Glutamatergic neuron (in vitro differentiated cells): ENCODE measurements around the gene GLRB. TPM values are rescaled to one million over a fixed set of nuclear protein-coding genes. Genes with fewer than 3 reads are reported as not detected.
"Not testable (repeated sequence)": the region's sequence is repeated elsewhere in the genome, so short reads cannot be mapped to it uniquely, and the experiment has no call there.

ENCODE experiments used
- DNase-seq: peaks from one replicate; pipeline ENCODE4 v3.0.0; 2022
- H3K27ac Mint-ChIP-seq: one replicate; pipeline ENCODE4 v1.8.0; 2020; ENCODE audit warnings: mild to moderate bottlenecking, mixed read lengths, inconsistent platforms; ENCODE audit not compliant: unreplicated experiment
- H3K27me3 Mint-ChIP-seq: one replicate; pipeline ENCODE4 v1.8.0; 2020; ENCODE audit warnings: mild to moderate bottlenecking, moderate library complexity, mixed read lengths, inconsistent platforms; ENCODE audit not compliant: unreplicated experiment
- H3K36me3 Mint-ChIP-seq: one replicate; pipeline ENCODE4 v1.8.0; 2020; ENCODE audit warnings: mild to moderate bottlenecking, mixed read lengths, inconsistent platforms; ENCODE audit not compliant: unreplicated experiment
- H3K4me1 Mint-ChIP-seq: one replicate; pipeline ENCODE4 v1.8.0; 2020; ENCODE audit warnings: mild to moderate bottlenecking, low read depth, mixed read lengths, inconsistent platforms; ENCODE audit not compliant: unreplicated experiment
- H3K4me3 Mint-ChIP-seq: one replicate; pipeline ENCODE4 v1.8.0; 2020; ENCODE audit warnings: mild to moderate bottlenecking, mixed read lengths, inconsistent platforms; ENCODE audit not compliant: unreplicated experiment
- H3K9me3 Mint-ChIP-seq: one replicate; pipeline ENCODE4 v1.8.0; 2020; ENCODE audit warnings: mild to moderate bottlenecking, moderate library complexity, mixed read lengths, inconsistent platforms; ENCODE audit not compliant: unreplicated experiment
- CTCF ChIP-seq: fragments of 200-600 bp; sonication (generic); IDR thresholded peaks from one replicate; pipeline ENCODE4 v1.5.0; 2021; ENCODE audit not compliant: partially characterized antibody, unreplicated experiment
- total RNA-seq: library from RNA; stranded (reverse); fragmentation: NEBNext Ultra II Directional; extraction: Animal tissue kit (Norgen Biotek cat#: 25700); gene quantifications from one replicate; pipeline ENCODE4 v1.2.1, GENCODE V29; 2021; ENCODE audit not compliant: unreplicated experiment

GLRB gene
- total RNA-seq, 1 donor from 2014 or later: 2.0 TPM

GRCh38 chr4:157048248-157048647, 27.7 kb upstream of the GLRB start:
- Mint-ChIP-seq H3K4me3 (no peak overlapping the region), H3K9me3 (peaks cover 2% of the 10 kb centered on the region), H3K27me3 (no peaks in the 10 kb centered on the region), H3K36me3 (no peaks in the 10 kb centered on the region), H3K4me1 (no peaks in the 10 kb centered on the region), H3K27ac (no peak overlapping the region)
- no peak for TF ChIP-seq CTCF
- DNase-seq: no peak

- no peak overlapping the region for H3K4me3 Mint-ChIP-seq
- H3K9me3 Mint-ChIP-seq: no peaks in the 10 kb centered on the region
- TF ChIP-seq CTCF: no peak
- H3K36me3 Mint-ChIP-seq: no peaks in the 10 kb centered on the region
- H3K27me3 Mint-ChIP-seq: no peaks in the 10 kb centered on the region
- H3K4me1 Mint-ChIP-seq: no peaks in the 10 kb centered on the region
- DNase-seq: no peak
- H3K27ac Mint-ChIP-seq: no peak overlapping the region
These were observed 25.4 kb upstream of the GLRB start for GRCh38 chr4:157050561-157050960.

GRCh38 chr4:157052429-157053040, 23.4 kb upstream of the GLRB start:
- Mint-ChIP-seq H3K27ac (no peak overlapping the region), H3K4me3 (no peak overlapping the region), H3K4me1 (peaks cover 3% of the 10 kb centered on the region), H3K36me3 (no peaks in the 10 kb centered on the region), H3K9me3 (no peaks in the 10 kb centered on the region), H3K27me3 (no peaks in the 10 kb centered on the region)
- DNase-seq: no peak
- TF ChIP-seq CTCF: no peak

GRCh38 chr4:157057218-157057617, 18.7 kb upstream of the GLRB start:
- no peak overlapping the region for H3K27ac Mint-ChIP-seq
- DNase-seq: no peak
- H3K36me3 Mint-ChIP-seq: no peaks in the 10 kb centered on the region
- H3K9me3 Mint-ChIP-seq: no peaks in the 10 kb centered on the region
- no peak overlapping the region for H3K4me3 Mint-ChIP-seq
- peaks cover 3% of the 10 kb centered on the region for H3K4me1 Mint-ChIP-seq
- TF ChIP-seq CTCF: no peak
- no peaks in the 10 kb centered on the region for H3K27me3 Mint-ChIP-seq

- H3K4me3 Mint-ChIP-seq, H3K27ac Mint-ChIP-seq, DNase-seq, H3K36me3 Mint-ChIP-seq, H3K9me3 Mint-ChIP-seq, H3K27me3 Mint-ChIP-seq, H3K4me1 Mint-ChIP-seq: not testable (repeated sequence)
These were observed 17.1 kb upstream of the GLRB start for GRCh38 chr4:157058899-157059298.

- no peaks in the 10 kb centered on the region for H3K36me3 Mint-ChIP-seq
- no peak for TF ChIP-seq CTCF
- no peak overlapping the region for H3K4me3 Mint-ChIP-seq
- peaks cover 1% of the 10 kb centered on the region for H3K27me3 Mint-ChIP-seq
- DNase-seq: no peak
- H3K27ac Mint-ChIP-seq: no peak overlapping the region
- H3K4me1 Mint-ChIP-seq: no peaks in the 10 kb centered on the region
- no peaks in the 10 kb centered on the region for H3K9me3 Mint-ChIP-seq
These were observed 3.9 kb upstream of the GLRB start for GRCh38 chr4:157072002-157072401.
